Thyroid gland (tissue), 4 donors: ENCODE measurements around the gene MEX3D.

Experiments used
- POLR2A ChIP-seq, 2 donors: fragments of 450-650 bp; IDR thresholded peaks; one replicate each; pipeline ENCODE4 v1.6.1; 2017; ENCODE audit warnings: antibody characterized with exemption in 2 of 2, mild to moderate bottlenecking in 2 of 2, moderate library complexity in 1 of 2
- TF ChIP-seq, protein P1 (sequence below), 6 experiments: fragments of 200-600 bp in 3 of 6; fragments of 450-650 bp in 3 of 6; sonication (generic) in 3 of 6; IDR thresholded peaks; one replicate each; pipeline ENCODE4 v1.5.1; 2016 to 2019; ENCODE audit warnings: antibody characterized with exemption in 6 of 6, mild to moderate bottlenecking in 2 of 6, inconsistent platforms in 1 of 6, moderate library complexity in 1 of 6

DNA sequence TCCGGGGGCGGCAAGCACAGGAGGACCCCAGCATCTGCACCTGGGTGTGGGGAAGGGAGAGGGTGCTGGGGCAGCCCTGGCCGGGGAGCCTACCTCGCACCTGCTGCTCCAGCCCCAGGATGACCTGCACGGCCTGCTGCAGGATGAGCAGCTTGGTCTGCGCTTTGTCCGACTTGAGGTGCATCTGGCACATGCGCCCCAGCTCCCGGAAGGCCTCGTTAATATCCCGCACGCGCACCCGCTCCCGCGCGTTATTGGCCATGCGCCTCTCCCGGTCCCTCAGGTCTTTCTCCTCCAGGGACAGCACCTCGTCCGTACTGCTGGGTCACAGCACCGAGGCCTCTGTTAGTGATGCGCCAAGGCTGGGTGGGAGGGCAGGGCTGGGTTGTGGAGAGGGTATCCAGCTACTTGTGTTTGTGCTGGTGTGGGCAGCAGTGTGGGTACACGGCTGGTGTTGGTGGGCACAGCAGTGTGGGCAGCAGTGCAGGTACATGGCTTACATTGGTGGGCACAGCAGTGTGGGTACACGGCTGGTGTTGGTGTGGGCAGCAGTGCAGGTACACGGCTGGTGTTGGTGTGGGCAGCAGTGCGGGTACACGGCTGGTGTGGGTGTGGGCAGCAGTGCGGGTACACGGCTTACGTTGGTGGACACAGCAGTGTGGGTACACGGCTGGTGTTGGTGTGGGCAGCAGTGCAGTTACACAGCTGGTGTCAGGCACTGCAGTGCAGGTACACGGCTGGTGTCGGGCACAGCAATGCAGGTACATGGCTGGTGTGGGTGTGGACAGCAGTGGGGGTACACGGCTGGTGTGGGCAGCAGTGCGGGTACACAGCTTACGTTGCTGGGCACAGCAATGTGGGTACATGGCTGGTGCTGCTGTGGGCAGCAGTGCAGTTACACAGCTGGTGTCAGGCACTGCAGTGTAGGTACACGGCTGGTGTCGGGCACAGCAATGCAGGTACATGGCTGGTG, 44.3 kb upstream of the MEX3D start:
- TF ChIP-seq, protein P1, sequence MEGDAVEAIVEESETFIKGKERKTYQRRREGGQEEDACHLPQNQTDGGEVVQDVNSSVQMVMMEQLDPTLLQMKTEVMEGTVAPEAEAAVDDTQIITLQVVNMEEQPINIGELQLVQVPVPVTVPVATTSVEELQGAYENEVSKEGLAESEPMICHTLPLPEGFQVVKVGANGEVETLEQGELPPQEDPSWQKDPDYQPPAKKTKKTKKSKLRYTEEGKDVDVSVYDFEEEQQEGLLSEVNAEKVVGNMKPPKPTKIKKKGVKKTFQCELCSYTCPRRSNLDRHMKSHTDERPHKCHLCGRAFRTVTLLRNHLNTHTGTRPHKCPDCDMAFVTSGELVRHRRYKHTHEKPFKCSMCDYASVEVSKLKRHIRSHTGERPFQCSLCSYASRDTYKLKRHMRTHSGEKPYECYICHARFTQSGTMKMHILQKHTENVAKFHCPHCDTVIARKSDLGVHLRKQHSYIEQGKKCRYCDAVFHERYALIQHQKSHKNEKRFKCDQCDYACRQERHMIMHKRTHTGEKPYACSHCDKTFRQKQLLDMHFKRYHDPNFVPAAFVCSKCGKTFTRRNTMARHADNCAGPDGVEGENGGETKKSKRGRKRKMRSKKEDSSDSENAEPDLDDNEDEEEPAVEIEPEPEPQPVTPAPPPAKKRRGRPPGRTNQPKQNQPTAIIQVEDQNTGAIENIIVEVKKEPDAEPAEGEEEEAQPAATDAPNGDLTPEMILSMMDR (IDR thresholded peaks at IDR 0.05) = no peak
- TF ChIP-seq POLR2A (IDR thresholded peaks at IDR 0.05) = no peak
